Activated CD8-positive, alpha-beta memory T cell treated with anti-CD3 and anti-CD28 coated beads for 48 hours (primary cell): ENCODE measurements around the gene OSGEP.
A peak's percentile ranks its signal among the peaks of the same experiment; 100 is the strongest.
"Not testable (repeated sequence)": the region's sequence is repeated elsewhere in the genome, so short reads cannot be mapped to it uniquely, and the experiment has no call there.

Source experiments
- DNase-seq, 3 experiments: peaks; one replicate each; pipeline ENCODE4 v3.0.0-alpha.2; 2020; ENCODE audit warnings: low read depth in 2 of 3, low spot score in 2 of 3

The OSGEP gene

GRCh38 chr14:20469890-20470602 is 15.4 kb upstream of the OSGEP start:
- DNase-seq: peak in 2 of 3 experiments; percentile 25 to 44

GRCh38 chr14:20469242-20469889 is 14.8 kb upstream of the OSGEP start, which contains the start of gene PNP:
TSS of gene PNP (plus strand) at chr14:20469406. CDS start at chr14:20469525, 119 bp downstream.
- peak; percentile 66 to 83 (median 79) for DNase-seq

GRCh38 chr14:20468764-20469241 is 14.2 kb upstream of the OSGEP start:
- no peak for DNase-seq

- DNase-seq: peak; percentile 85 to 97 (median 93)
Observed at GRCh38 chr14:20461225-20462141, 6.9 kb upstream of the OSGEP start, which contains the start of gene PIP4P1. TSS of gene PIP4P1 (minus strand) at chr14:20461434. CDS start at chr14:20461325, 109 bp downstream.

- no peak for DNase-seq
Observed at GRCh38 chr14:20460458-20461224, 6.0 kb upstream of the OSGEP start.

GRCh38 chr14:20458031-20458789 is 3.6 kb upstream of the OSGEP start:
- no peak for DNase-seq

- DNase-seq: no peak
Observed at GRCh38 chr14:20456971-20457370, 2.4 kb upstream of the OSGEP start.

- DNase-seq: no peak
Observed at GRCh38 chr14:20455355-20456300, 1.0 kb upstream of the OSGEP start.

GRCh38 chr14:20452831-20453230 is 1.8 kb downstream of the OSGEP start:
- DNase-seq: not testable (repeated sequence)

GRCh38 chr14:20446889-20447288 is 7.7 kb downstream of the OSGEP start:
- no peak for DNase-seq

- DNase-seq: not testable (repeated sequence)
Observed at GRCh38 chr14:20443650-20444049, 11.0 kb downstream of the OSGEP start.

GRCh38 chr14:20441461-20441860 is 13.2 kb downstream of the OSGEP start:
- DNase-seq: no peak

GRCh38 chr14:20440882-20441281 is 13.7 kb downstream of the OSGEP start:
- no peak for DNase-seq

- DNase-seq: no peak
Observed at GRCh38 chr14:20440465-20440864, 14.1 kb downstream of the OSGEP start.

- no peak for DNase-seq
Observed at GRCh38 chr14:20438664-20439063, 15.9 kb downstream of the OSGEP start.

GRCh38 chr14:20436363-20436755 is 18.3 kb downstream of the OSGEP start:
- DNase-seq: no peak

GRCh38 chr14:20435582-20436362 is 18.8 kb downstream of the OSGEP start, which contains the start of gene KLHL33:
TSS of gene KLHL33 (minus strand) at chr14:20436166. CDS start at chr14:20435811, 355 bp downstream.
- DNase-seq: no peak
